Endothelial cell (in vitro differentiated cells): ENCODE data around the gene CAMK2N1. TPM values are rescaled to one million over a fixed set of nuclear protein-coding genes. Genes with fewer than 3 reads are reported as not detected.
A peak's percentile ranks its signal among the peaks of the same experiment; 100 is the strongest.

Experiments
- DNase-seq: peaks from one replicate; pipeline ENCODE4 v3.0.0; 2021; ENCODE audit warnings: low spot score
- H3K27ac Mint-ChIP-seq: one replicate; pipeline ENCODE4 v1.8.0; 2021; ENCODE audit warnings: mixed read lengths, inconsistent platforms; ENCODE audit not compliant: unreplicated experiment
- H3K27me3 Mint-ChIP-seq: one replicate; pipeline ENCODE4 v1.8.0; 2021; ENCODE audit warnings: mild to moderate bottlenecking, moderate library complexity, mixed read lengths, inconsistent platforms; ENCODE audit not compliant: unreplicated experiment
- H3K36me3 Mint-ChIP-seq: one replicate; pipeline ENCODE4 v1.8.0; 2021; ENCODE audit warnings: mild to moderate bottlenecking, low read depth, mixed read lengths, inconsistent platforms; ENCODE audit not compliant: unreplicated experiment
- H3K4me1 Mint-ChIP-seq: one replicate; pipeline ENCODE4 v1.8.0; 2021; ENCODE audit warnings: mild to moderate bottlenecking, mixed read lengths, inconsistent platforms; ENCODE audit not compliant: unreplicated experiment
- H3K4me3 Mint-ChIP-seq: one replicate; pipeline ENCODE4 v1.8.0; 2021; ENCODE audit warnings: mild to moderate bottlenecking, mixed read lengths, inconsistent platforms; ENCODE audit not compliant: unreplicated experiment
- H3K9me3 Mint-ChIP-seq: one replicate; pipeline ENCODE4 v1.8.0; 2021; ENCODE audit warnings: mixed read lengths, inconsistent platforms; ENCODE audit not compliant: unreplicated experiment
- total RNA-seq: library from RNA; stranded (reverse); fragmentation: NEBNext Ultra II Directional; extraction: Animal tissue kit (Norgen Biotek cat#: 25700); gene quantifications from one replicate; pipeline ENCODE4 v1.2.1, GENCODE V29; 2021; ENCODE audit not compliant: unreplicated experiment
- TF ChIP-seq, protein P1 (sequence below): fragments of 200-600 bp; sonication (generic); IDR thresholded peaks from one replicate; pipeline ENCODE4 v1.5.0; 2021; ENCODE audit warnings: antibody characterized with exemption; ENCODE audit not compliant: unreplicated experiment

CAMK2N1 gene
- total RNA-seq, 1 donor from 2014 or later: 0.28 TPM

DNA sequence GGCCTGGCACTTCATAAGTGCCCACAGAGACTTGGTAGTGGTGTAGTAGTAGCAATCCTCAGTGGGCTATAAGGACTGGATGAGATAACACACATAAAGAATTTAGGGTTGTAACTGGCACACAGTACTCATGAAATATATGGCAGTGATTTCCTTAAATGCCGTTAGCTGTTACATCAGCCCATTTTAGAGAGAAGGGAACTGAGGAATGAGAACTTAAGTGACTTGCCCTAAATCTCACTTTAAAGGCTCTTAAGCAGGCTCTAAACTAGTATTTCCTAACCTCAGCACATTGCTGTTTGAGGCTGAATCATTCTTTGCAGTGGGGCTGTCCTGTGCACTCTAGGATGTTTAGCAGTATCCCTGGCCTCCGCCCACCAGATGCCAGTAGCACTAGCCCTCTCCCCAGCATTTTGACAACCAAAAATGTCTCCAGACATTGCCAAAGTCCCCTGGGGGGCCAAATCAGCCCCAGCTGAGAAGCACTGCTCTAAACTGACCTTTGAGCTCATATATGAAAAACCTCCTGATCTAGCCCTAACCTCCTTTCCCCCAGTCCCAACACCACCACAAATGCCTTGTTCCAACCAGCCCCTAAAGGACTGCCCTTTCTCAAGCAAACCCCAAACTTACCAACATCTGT lies 11.6 kb downstream of the CAMK2N1 start:
- no peak overlapping the region for H3K27ac Mint-ChIP-seq
- H3K27me3 Mint-ChIP-seq: peaks cover 7% of the 10 kb centered on the region

DNA sequence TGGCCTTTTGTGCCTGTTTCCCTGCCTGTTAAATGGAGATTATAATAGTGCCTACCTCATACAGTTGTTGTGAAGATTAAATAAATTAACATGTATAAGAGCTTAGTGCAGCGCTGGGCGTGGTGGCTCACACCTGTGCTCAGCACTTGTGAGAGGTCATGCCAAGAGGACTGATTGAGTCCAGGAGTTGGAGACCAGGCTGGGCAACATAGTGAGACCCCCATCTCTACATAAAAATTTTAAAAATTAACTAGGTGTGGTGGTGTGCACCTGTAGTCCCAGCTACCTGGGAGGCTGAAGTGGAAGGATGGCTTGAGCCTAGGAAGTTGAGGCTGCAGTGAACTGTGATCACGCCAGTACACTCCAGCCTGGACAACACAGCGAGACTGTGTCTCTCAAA lies 12.1 kb downstream of the CAMK2N1 start:
- H3K4me3 Mint-ChIP-seq: no peak overlapping the region
- no peaks in the 10 kb centered on the region for H3K36me3 Mint-ChIP-seq
- H3K9me3 Mint-ChIP-seq: no peaks in the 10 kb centered on the region
- H3K27me3 Mint-ChIP-seq: peaks cover 9% of the 10 kb centered on the region
- no peaks in the 10 kb centered on the region for H3K4me1 Mint-ChIP-seq
- no peak overlapping the region for H3K27ac Mint-ChIP-seq
- no peak for DNase-seq
- TF ChIP-seq, protein P1, sequence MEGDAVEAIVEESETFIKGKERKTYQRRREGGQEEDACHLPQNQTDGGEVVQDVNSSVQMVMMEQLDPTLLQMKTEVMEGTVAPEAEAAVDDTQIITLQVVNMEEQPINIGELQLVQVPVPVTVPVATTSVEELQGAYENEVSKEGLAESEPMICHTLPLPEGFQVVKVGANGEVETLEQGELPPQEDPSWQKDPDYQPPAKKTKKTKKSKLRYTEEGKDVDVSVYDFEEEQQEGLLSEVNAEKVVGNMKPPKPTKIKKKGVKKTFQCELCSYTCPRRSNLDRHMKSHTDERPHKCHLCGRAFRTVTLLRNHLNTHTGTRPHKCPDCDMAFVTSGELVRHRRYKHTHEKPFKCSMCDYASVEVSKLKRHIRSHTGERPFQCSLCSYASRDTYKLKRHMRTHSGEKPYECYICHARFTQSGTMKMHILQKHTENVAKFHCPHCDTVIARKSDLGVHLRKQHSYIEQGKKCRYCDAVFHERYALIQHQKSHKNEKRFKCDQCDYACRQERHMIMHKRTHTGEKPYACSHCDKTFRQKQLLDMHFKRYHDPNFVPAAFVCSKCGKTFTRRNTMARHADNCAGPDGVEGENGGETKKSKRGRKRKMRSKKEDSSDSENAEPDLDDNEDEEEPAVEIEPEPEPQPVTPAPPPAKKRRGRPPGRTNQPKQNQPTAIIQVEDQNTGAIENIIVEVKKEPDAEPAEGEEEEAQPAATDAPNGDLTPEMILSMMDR: no peak

More for the DNA sequence above, 11.6 kb downstream of the CAMK2N1 start:
- Mint-ChIP-seq H3K9me3 (no peaks in the 10 kb centered on the region), H3K36me3 (no peaks in the 10 kb centered on the region), H3K4me1 (no peaks in the 10 kb centered on the region), H3K4me3 (no peak overlapping the region)
- TF ChIP-seq, protein P1: no peak
- DNase-seq: no peak

DNA sequence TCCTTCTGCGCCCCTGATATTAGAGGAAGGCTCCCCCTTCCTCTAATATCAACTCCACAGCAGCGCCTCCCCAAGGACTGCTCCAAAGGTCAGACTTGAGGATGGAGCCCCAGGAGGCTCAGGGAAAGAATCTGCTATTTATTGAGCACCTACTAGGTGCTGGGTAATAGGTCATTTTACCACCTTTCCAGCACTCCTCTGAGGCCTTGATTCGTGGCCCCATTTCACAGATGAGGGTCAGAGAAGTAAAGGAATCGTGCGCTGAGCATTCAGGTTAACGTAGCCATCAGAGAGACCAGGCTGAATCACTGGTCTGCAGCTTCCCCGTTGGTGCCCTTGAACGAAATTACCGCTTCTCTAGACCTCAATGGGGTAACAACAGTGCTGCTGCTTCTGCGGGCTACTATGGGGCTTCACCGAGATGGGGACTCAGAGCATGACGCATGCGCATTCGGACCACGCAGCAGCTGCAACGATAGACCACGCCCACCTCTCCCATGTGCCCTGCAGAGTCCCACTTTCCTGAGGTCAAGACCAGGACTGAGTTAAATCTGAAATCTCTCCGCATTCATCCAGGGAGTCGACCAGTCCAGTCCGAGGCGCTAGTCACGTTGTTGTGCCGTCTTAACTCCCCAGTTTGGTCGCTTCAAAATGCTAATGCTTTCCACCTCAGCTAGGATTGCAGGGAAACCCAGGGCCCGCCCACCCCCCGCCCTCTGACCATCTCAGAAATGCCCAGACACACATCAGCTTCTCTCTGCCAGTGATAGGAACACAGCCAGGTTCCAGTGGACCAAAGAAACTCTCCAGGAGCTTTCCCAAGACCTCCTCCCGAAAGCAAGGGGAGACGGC lies 12.9 kb downstream of the CAMK2N1 start:
- peak; percentile 52 for DNase-seq
- no peaks in the 10 kb centered on the region for H3K36me3 Mint-ChIP-seq
- no peaks in the 10 kb centered on the region for H3K4me1 Mint-ChIP-seq
- peaks cover 9% of the 10 kb centered on the region for H3K27me3 Mint-ChIP-seq
- H3K4me3 Mint-ChIP-seq: no peak overlapping the region
- no peak overlapping the region for H3K27ac Mint-ChIP-seq
- TF ChIP-seq, protein P1: no peak
- no peaks in the 10 kb centered on the region for H3K9me3 Mint-ChIP-seq

DNA sequence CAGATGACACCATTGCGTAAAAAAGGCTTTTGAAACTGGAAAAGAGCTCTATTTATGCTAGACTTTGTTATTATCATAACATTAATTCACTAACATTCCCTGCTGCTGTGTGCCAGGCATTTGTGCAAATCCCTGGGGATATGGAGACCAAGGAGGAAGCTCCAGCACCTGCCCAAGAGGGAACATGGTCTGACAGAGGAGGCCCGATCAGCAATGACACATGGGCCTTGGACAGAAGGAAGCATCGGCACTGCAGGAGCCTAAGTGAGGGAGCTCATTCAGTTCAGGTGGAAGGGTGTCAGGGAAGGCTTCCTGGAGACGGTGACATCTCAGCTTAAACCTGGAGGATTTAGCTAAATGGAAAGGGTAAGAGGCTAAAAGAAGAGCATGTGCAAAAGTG lies 13.9 kb downstream of the CAMK2N1 start:
- no peaks in the 10 kb centered on the region for H3K9me3 Mint-ChIP-seq
- no peak overlapping the region for H3K4me3 Mint-ChIP-seq
- no peak for DNase-seq
- TF ChIP-seq, protein P1: no peak
- no peak overlapping the region for H3K27ac Mint-ChIP-seq
- H3K36me3 Mint-ChIP-seq: no peaks in the 10 kb centered on the region
- no peaks in the 10 kb centered on the region for H3K4me1 Mint-ChIP-seq
- H3K27me3 Mint-ChIP-seq: peaks cover 9% of the 10 kb centered on the region

DNA sequence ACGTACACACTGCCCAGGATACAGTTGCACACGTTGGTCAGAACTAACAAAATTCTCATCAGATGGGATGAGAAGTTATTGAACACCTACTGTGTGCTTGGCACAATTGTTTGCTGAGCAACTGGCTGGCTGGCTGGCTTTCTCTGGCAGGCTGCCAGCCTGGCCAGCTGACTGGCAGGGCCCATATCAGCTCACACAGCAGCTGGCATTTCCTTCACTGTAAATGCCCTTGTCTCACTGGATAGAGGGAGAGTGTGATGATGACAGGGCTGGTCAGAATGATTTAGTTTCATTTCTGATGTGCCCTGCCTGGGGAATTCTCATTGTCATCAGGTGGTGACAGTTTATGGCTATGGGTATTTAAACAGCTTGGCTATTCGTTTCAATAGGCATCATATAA lies 15.8 kb downstream of the CAMK2N1 start:
- Mint-ChIP-seq H3K4me1 (no peaks in the 10 kb centered on the region), H3K9me3 (no peaks in the 10 kb centered on the region), H3K4me3 (no peak overlapping the region), H3K36me3 (no peaks in the 10 kb centered on the region), H3K27ac (no peak overlapping the region), H3K27me3 (peaks cover 7% of the 10 kb centered on the region)
- DNase-seq: no peak
- TF ChIP-seq, protein P1: no peak
